ENCODE measurements around the gene AMBRA1.

Gene AMBRA1

DNA sequence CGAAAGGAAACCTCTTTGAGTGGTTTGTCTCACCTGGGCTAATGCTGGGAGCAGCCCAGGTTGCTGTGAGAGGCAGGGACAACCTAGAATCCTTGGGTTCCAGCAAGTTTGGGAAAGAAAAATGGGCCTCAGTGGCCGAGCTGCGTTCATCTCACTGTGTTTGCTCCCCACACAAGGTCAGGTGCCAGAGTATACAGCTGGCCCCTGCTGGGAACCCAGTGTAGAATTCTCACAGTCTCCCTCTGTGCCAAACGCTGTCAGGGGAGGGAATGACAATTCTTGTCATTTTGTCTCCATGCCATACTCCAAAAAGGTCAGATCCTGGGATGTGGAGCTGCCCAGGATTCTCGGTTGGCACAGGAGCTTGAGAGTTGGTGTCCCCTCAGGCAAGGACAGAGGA, 242.2 kb downstream of the AMBRA1 start:
- TF ChIP-seq, protein P1, sequence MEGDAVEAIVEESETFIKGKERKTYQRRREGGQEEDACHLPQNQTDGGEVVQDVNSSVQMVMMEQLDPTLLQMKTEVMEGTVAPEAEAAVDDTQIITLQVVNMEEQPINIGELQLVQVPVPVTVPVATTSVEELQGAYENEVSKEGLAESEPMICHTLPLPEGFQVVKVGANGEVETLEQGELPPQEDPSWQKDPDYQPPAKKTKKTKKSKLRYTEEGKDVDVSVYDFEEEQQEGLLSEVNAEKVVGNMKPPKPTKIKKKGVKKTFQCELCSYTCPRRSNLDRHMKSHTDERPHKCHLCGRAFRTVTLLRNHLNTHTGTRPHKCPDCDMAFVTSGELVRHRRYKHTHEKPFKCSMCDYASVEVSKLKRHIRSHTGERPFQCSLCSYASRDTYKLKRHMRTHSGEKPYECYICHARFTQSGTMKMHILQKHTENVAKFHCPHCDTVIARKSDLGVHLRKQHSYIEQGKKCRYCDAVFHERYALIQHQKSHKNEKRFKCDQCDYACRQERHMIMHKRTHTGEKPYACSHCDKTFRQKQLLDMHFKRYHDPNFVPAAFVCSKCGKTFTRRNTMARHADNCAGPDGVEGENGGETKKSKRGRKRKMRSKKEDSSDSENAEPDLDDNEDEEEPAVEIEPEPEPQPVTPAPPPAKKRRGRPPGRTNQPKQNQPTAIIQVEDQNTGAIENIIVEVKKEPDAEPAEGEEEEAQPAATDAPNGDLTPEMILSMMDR (IDR thresholded peaks at IDR 0.05; ENCODE audit: borderline replicate concordance, extremely low read depth, low read length, poor library complexity, severe bottlenecking) = no peak
- no peak for TF ChIP-seq EZH2 (IDR thresholded peaks at IDR 0.05; ENCODE audit: borderline replicate concordance, low read depth, low read length, severe bottlenecking)
- peaks cover 55% of the 10 kb centered on the region for H4K20me1 ChIP-seq (ENCODE audit: insufficient read depth, low read length)
- no peaks in the 10 kb centered on the region for H3K9me3 ChIP-seq (ENCODE audit: insufficient read depth, low read length, severe bottlenecking)
- H3K27ac ChIP-seq (ENCODE audit: low read length) = peak overlapping the region; percentile 51
- peak overlapping the region; percentile 23; the same call in 1 of the 2 replicates for H3K4me2 ChIP-seq (ENCODE audit: insufficient read depth, low read length)
- H3K27me3 ChIP-seq (ENCODE audit: insufficient read depth, low read length, poor library complexity) = no peaks in the 10 kb centered on the region
- peaks cover 64% of the 10 kb centered on the region for H3K4me1 ChIP-seq (ENCODE audit: insufficient read depth, low read length)
- peaks cover 93% of the 10 kb centered on the region for H3K79me2 ChIP-seq (ENCODE audit: insufficient read depth, low read length)
- ATAC-seq (ENCODE audit: insufficient read depth, low read depth) (no peak), DNase-seq (no peak)
- no peak overlapping the region for H2AFZ ChIP-seq (ENCODE audit: low read depth, low read length)
- 0 out of 2 replicates have a peak overlapping the region, but pooled peaks have one; percentile 9 for H3K9ac ChIP-seq (ENCODE audit: low read depth, low read length)
- peaks cover 51% of the 10 kb centered on the region for H3K36me3 ChIP-seq (ENCODE audit: insufficient read depth, low read length)
- H3K4me3 ChIP-seq (ENCODE audit: low read depth in 1 of 2, low read length in 2 of 2) = no peak overlapping the region

DNA sequence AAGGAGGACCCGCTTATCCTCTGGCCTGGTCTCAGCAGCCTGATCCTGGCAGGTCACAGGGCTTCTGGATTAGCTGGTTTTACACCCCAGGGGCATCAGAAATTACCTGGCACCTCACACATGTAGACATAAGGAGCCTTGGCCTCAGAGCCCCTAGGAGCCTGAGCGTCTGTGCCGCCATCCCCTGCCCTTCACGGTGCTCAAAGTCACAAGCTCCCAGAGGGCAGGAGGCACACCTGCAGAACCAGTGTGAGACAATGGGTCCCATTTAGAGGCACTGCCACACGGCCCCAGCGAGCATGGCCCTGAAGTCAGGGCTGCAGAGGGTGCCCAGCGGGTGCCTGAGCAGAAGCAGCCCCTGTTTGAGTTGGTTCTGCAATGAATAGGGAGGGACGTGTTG, 242.7 kb downstream of the AMBRA1 start:
- Histone ChIP-seq H2AFZ (ENCODE audit: low read depth, low read length) (no peak overlapping the region), H3K4me2 (ENCODE audit: insufficient read depth, low read length) (peak overlapping the region; percentile 23; the same call in 1 of the 2 replicates), H3K27me3 (ENCODE audit: insufficient read depth, low read length, poor library complexity) (no peaks in the 10 kb centered on the region), H3K9me3 (ENCODE audit: insufficient read depth, low read length, severe bottlenecking) (no peaks in the 10 kb centered on the region), H4K20me1 (ENCODE audit: insufficient read depth, low read length) (peaks cover 52% of the 10 kb centered on the region), H3K9ac (ENCODE audit: low read depth, low read length) (peak overlapping the region; percentile 16; the same call in 1 of the 2 replicates), H3K79me2 (ENCODE audit: insufficient read depth, low read length) (peaks cover 89% of the 10 kb centered on the region), H3K4me1 (ENCODE audit: insufficient read depth, low read length) (peaks cover 69% of the 10 kb centered on the region), H3K36me3 (ENCODE audit: insufficient read depth, low read length) (peaks cover 47% of the 10 kb centered on the region), H3K4me3 (ENCODE audit: low read depth in 1 of 2, low read length in 2 of 2) (no peak overlapping the region), H3K27ac (ENCODE audit: low read length) (peak overlapping the region; percentile 51)
- ATAC-seq (ENCODE audit: insufficient read depth, low read depth) = no peak
- DNase-seq = no peak
- no peak for TF ChIP-seq EZH2 (IDR thresholded peaks at IDR 0.05; ENCODE audit: borderline replicate concordance, low read depth, low read length, severe bottlenecking)
- TF ChIP-seq, protein P1 (IDR thresholded peaks at IDR 0.05; ENCODE audit: borderline replicate concordance, extremely low read depth, low read length, poor library complexity, severe bottlenecking) = no peak

DNA sequence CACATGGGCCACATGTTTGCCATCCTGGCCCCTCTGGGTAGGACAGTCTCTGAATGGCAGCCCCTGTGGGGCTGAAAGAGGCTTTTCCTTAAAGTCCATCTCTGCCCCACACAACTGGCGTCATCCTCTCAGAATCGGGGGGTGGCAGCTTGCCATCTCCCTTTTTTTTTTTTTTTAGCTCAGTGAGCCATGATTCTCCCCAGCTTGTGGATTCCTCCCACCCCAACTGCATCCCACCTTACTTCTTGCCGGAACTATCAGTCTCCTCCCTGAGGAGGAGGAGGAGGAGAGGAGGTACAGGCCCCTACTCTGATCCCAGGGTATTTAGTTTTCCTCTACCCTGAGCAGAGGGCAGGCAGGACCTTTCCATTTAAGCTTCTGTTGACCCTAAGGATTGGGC, 243.1 kb downstream of the AMBRA1 start:
- Histone ChIP-seq H3K36me3 (ENCODE audit: insufficient read depth, low read length) (peaks cover 44% of the 10 kb centered on the region), H3K27me3 (ENCODE audit: insufficient read depth, low read length, poor library complexity) (no peaks in the 10 kb centered on the region), H3K9ac (ENCODE audit: low read depth, low read length) (peak overlapping the region; percentile 16; the same call in 1 of the 2 replicates), H3K4me3 (ENCODE audit: low read depth in 1 of 2, low read length in 2 of 2) (no peak overlapping the region), H2AFZ (ENCODE audit: low read depth, low read length) (no peak overlapping the region), H3K27ac (ENCODE audit: low read length) (peak overlapping the region; percentile 51), H3K9me3 (ENCODE audit: insufficient read depth, low read length, severe bottlenecking) (no peaks in the 10 kb centered on the region), H4K20me1 (ENCODE audit: insufficient read depth, low read length) (peaks cover 51% of the 10 kb centered on the region), H3K4me2 (ENCODE audit: insufficient read depth, low read length) (peak overlapping the region; percentile 23; the same call in 1 of the 2 replicates), H3K79me2 (ENCODE audit: insufficient read depth, low read length) (peaks cover 84% of the 10 kb centered on the region), H3K4me1 (ENCODE audit: insufficient read depth, low read length) (peaks cover 70% of the 10 kb centered on the region)
- no peak for TF ChIP-seq EZH2 (IDR thresholded peaks at IDR 0.05; ENCODE audit: borderline replicate concordance, low read depth, low read length, severe bottlenecking)
- TF ChIP-seq, protein P1 (IDR thresholded peaks at IDR 0.05; ENCODE audit: borderline replicate concordance, extremely low read depth, low read length, poor library complexity, severe bottlenecking) = no peak
- DNase-seq = no peak
- no peak for ATAC-seq (ENCODE audit: insufficient read depth, low read depth)
